HG02798 (cell line): ENCODE data around the gene ACTL7A.
"Not testable (repeated sequence)": the region's sequence is repeated elsewhere in the genome, so short reads cannot be mapped to it uniquely, and the experiment has no call there.

Source experiments
- ATAC-seq: cut with Tn5 transposase; IDR thresholded peaks from one replicate; pipeline ENCODE4 v1.9.1; 2021; ENCODE audit warnings: mild to moderate bottlenecking; ENCODE audit not compliant: unreplicated experiment, poor library complexity

Gene ACTL7A

DNA sequence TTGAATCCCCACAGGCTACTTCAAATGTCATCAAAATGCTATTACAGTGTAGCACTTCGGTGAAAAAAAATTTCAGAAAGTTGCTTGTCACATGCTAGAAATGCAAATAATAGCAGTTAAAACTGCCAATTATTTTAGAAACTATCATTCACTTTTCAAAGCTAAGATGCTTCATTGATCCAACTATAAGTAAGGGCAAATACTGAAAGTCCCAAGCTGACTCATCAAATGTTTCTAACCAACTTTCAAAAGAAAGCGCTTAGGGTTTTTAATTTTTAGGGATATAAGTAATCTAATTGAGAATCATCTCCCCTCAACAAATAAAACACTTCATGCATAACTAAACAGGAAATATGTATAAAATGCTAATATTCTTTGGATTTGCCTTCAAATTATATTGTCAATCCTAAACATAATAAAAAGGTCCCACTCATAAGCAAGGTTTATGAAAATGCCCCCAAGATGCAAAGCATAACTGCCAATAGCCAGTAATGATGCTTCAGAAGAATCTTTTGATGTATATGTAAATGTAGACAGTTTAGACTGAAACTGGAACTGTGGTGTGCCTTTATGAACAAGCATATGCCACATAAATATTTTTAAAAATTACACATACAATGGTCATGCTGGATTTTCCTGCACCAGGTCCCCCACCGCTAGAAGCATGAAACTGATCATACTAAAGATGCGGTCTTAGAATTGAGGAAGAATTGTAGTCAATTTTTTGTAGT, 12.2 kb downstream of the ACTL7A start:
- no peak for ATAC-seq

DNA sequence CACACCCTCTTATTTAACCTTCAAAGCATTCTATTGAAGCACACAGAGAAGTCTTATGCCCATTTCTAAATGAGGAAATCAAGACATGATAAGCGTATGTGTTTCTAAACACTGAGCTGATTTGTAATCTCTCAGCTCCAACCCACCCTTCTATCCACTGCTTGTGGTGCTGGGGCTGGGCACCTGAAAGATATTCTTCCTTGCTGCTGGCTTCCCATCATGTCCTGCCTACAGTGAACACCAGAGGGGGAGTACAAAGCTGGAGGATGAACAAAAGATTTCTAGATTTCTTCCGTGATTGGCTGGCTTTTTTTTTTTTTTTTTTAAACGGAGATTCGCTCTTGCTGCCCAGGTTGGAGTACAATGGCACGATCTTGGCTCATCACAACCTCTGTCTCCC, 14.4 kb downstream of the ACTL7A start:
- no peak for ATAC-seq

DNA sequence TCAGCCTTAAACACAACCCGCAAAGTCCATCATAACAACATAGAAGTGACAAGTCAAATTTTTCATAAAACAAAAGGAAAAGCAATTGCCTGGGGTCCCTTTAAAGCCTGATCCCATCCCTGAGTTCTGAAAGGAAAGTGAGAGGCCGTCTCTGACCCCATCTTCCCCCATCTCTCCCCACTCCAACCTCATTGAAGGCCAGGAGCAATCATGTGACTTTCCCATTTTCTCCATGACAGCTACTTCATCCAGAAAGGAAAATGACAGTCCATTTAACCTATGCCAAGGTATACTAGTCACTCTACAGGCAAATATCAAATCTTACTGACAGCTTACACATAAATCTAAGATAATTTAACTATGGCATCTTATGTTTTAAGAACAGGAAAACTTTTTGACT, 15.5 kb downstream of the ACTL7A start:
- ATAC-seq = no peak

DNA sequence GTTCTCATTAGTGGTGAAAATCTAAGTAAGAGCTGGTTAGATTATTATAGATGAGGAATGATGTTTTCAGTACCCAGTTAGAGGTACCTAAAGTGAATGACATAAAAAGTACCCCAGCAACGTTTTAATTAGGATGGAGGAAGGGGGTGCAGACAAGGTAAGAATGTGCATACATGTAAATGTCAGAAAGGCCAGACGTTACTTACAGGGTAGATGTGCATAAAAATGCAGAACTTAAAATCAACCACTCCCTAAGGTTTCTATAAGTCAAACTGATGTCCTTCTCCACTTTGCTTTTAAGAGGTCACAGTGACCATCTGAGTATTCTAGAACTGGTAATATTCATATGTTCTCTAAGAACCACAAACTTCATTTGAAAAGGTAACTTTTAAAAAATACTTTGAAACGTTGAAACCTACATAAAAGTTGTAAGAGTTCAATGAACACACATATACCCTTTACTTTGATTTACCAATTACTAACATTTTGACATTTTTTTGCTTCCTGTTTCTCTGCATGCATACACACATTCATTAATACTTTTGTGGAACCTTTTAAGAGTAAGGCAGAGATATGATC, 18.8 kb downstream of the ACTL7A start:
- no peak for ATAC-seq

DNA sequence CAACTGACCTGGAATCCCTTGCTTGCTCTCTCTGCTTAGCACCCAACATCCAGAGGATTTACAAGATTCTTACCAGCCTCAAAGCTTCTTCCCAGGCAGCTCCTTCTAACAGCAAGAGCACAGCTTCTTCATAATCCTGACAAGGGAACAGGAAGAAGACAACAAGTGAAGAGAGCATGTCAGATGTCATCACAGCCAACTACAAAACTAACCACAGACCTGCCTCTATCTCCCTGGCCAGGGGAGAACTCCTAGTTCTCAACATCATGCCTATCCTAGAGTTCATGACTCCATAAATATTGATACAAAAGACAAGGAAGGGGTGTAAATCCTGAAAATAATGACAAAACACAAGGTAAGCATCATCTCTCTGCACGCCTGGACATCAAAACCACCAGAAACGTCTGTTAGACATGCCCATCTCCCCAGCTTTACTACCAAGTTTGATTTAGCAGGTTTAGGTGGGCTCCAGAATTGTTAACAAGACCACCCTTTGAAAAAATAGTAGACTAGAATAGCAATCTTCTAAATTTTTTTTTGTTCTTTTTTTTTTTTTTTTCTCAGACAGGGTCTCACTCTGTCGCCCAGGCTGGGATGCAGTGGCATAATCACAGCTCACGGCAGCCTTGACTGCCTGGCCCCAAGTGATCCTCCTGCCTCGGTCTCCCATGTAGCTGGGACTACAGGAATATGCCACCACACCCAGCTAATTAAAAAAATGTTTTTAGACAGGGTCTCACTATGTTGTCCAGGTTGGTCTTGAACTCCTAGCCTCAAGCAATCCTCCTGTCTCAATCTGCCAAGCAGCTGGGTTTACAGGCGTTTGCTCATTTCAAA, 20.2 kb downstream of the ACTL7A start:
- no peak for ATAC-seq

DNA sequence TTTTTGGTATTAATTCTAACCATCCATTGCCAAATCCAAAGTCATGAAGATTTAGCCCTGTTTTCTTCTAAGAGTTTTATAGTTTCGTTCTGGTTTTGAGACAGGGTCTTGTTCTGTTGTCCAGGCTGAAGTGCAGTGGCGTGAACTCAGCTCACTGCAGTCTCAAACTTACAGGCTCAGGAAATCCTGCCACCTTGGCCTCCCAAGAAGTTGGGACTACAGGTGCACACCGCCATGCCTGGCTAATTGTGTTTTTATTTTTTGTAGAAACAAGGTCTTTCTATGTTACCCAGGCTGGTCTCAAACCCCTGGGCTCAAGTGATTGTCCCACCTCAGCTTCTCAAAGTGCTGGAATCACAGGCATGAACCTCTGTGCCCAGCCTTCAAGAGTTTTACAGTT, 21.0 kb downstream of the ACTL7A start:
- ATAC-seq = no peak

DNA sequence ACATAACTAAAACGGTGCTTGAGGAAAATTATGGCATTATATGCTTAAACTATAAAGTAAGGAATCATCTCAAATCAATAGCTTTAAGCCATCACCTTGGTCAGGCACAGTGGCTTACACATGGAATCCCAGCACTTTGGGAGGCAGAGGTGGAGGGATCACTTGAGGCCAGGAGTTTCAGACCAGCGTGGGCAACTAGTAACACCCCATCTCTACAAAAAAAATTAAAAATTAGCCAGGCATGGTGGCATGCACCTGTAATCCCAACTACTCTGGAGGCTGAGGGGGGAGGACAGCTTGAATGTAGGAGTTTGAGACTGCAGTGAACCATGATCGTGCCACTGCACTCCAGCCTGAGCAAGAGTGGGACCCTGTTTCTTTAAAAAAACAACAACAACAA, 22.6 kb downstream of the ACTL7A start:
- ATAC-seq = no peak

DNA sequence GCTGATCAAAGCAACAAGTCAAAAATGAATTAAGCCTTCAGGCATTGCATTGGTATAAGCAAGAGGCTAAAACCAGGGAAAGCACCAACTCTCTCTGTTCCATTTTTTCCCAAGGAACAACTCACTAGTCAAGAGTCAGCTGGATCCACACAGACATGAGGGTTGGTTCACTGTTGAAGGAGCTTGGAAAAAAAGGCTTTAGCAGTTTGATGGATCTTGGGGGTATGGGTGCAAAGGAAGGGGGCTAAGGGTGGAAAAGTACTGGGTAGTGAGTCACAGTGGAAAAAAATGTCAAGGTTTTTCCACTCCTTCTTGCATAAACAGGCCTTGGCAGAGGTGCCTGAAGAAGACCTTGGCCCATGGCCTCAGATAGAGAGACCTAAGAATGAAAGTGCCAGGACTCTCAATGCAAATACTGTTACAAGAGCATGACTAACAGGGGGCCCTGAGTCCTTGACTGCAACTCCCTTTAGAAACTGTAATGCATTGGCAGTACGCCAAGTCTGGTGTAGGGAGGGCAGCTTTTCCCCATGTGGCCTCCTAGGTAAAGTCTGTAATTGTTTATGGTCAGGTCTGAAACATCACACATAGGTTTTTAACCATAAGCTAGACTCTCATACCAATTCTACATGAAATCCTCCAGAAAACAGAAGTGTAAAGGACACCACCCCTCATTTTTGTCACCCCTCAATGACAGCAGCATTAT, 23.7 kb downstream of the ACTL7A start:
- ATAC-seq = peak; percentile 99

DNA sequence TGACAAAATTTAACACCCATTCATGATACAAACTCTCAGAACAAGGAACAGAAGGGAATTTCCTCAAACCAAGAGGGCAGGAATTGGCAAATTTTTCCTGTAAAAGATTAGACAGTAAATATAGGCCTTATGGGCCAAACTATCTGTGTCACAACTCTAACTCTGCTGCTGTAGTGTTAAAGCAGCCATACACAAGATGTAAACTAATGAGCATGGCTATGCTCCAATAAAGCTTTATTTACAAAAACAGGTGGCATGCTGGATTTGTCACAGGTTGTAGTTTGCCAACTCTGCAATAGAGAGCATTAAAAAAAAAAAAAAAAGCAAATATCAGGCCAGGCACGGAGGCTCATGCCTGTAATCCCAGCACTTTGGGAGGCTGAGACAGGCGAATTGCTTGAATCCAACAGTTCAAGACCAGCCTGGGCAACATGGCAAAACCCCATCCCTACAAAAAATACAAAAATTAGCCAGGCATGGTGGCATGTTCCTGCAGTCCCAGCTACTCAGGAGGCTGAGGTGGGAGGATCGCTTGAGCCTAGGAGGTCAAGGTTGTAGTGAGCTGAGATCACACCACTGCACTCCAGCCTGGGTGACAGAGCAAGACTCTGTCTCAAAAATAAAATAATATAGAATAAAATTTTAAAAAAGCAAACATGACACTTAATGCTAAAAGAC, 24.7 kb downstream of the ACTL7A start:
- not testable (repeated sequence) for ATAC-seq

DNA sequence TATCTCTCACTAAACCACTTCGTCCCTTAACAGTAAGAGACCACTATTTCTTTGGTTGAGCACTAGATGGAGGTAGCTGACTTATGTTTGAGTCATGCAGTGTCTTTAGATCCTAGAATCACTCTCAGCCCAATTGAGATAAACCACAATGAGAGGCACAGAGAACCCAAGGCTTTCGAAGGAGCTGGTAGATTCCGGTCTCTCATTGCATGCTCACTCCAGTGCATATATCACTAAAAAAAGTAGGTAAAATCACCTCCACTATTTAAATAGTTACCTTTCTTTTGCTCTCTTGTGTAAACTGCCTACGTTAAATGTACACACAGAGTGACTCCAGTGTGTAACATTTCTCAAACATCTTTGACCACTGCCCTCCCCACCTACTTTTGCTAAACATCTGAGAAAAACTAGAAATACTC, 27.6 kb downstream of the ACTL7A start:
- ATAC-seq = no peak

DNA sequence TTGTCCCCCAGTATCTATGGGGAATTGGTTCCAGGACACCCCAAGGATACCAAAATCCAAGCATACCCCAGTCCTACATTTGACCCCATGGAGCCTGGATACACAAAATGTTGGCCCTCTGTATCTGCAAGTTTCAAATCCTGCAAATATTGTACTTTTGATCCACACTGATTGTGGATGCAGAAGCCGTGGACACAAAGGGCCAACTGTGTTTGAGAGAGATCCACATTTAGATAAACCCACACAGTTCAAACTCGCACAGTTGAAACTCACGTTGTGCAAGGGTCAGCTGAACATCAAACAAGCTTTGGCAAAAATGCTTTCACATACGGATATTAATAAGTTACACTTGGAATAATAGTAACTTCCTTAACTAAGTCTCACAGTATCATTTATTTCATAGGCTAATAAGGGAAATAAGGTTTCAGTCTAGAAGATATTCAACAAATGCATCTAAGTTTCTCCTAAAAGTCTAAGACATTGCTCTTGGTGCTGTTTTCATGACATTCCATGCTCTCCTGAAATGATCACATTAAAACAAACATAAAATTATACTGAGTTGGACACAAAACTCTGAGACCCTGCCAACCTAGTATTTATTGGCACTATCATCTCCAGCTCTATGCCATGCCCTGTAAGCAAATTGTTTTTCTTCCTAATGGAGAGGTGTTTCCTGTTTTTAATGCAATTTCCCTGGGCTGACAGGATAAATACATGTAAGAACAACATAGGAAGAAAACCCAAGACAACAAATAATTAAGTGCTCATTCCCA, 32.3 kb downstream of the ACTL7A start:
- ATAC-seq = no peak

DNA sequence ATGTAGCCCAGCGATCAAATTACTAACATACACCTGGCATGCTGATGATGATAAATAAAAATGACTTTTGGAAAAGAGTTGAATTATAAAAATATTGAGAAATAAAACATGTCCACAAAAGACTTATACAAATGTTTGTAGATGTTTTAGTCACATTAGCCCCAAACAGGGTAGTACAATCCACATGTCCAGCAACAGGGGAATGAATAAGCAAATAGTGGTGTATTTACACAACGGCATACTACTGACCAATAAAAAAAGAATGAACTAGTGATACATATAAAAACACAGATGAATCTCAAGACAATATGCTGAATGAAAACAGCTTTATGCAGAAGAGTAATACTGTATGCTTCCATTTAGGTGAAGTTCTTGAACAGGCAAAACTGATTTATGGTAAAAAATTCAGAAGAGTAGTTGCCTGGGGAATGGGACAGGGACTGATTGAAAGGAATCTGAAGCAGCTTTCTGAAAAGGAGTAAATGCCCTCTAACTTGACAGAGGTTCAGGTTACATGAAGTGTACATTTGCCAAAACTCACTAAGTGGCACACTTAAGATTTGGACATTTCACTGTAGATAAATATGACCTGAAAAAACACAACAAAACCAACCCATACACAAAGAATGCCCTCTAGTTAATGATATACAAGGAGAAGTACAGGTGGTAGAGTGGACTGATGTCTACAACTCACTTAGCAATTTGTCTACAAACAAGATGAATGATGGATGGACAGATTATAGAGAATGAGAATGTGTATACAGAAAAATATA, 35.4 kb downstream of the ACTL7A start:
- ATAC-seq = no peak

DNA sequence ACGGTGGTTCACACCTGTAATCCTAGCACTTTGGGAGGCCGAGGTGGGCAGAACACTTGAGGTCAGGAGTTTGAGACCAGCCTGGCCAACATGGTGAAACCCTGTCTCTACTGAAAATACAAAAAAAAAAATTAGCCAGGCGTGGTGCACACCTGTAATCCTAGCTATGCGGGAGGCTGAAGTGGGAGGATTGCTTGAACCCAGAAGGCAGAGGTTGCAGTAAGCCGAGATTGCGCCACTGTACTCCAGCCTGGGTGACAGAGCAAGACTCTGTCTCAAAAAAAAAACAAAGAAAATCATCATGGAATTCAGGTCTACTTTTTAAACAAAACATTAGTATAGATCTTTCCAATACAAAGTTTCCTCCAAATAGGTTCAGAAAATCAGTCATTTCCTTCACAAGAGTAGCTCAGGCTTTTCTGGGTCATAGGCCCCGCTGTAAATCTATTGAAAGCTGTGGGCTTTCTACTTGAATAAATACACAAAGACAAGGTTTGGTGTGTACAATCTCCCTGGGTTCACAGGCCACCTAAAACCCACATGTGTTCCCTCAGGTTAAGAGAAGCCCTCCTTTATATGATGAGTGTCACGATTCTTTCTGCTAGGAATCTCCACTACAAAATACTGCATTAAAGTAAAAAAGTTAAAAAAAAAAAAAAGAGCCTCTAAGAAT, 37.1 kb downstream of the ACTL7A start:
- not testable (repeated sequence) for ATAC-seq

DNA sequence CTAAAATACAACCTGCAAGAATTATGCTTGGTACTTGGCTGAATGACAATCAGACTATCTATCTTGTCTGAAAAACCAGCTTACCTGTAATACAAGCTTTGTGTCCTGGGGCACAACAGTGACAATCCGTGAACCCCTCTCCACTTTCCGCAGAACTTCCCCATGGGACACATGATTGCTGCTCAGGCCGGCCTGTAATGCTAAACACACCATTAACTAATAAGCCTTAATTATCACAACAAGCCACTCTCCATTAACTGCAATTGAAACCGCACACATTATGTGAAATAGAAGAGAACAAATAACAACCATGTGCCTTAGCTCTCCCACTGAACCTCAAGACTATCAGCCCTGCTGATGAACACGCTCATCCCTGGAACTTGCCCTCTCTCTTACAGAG, 38.1 kb downstream of the ACTL7A start:
- ATAC-seq = no peak

DNA sequence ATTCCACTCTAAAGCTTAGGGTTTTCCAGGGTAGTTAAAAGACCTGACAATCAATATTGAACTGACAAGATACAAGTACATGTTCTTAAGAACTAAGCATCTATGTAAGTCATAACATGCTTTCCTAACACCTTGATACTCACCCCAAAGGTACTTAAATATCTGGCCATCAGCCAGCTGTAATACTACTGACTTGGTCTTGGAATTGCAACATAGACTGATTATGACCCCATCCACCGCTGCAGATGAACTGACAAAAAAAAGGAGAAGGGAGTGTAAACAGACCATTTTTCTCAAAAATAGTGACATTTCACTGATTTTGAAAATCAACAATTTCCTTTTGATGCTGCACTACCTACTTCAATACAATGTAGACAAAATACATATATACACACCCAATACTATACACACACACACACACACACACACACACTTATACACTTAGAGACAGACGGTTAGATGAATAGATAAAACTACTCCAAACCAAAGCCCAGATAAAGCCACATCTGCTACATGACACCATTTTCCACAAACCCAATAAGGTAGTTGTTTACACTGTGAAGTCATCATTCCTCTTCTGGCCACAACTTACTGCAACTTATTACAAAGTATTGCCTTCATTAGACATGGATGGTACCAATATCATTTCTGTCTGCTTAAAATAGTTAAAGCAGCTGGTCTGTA, 41.5 kb downstream of the ACTL7A start:
- no peak for ATAC-seq

DNA sequence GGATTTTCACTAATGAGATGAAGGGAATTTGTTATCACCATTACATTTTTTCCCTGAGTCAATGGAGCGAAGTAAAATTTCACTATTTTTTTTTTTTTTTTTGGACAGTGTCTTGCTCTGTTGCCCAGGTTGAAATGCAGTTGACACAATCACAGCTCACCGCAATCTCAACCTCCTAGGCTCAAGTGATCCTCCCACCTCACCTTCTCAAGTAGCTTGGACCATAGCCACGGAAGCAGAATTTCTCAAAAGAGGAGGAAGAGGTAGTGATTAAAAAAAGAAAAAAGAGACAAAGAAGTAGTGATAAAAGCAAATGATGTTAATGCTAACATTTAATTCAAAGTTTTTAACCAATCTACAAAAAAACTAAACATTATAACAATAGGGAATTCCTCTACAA, 42.1 kb downstream of the ACTL7A start:
- no peak for ATAC-seq

DNA sequence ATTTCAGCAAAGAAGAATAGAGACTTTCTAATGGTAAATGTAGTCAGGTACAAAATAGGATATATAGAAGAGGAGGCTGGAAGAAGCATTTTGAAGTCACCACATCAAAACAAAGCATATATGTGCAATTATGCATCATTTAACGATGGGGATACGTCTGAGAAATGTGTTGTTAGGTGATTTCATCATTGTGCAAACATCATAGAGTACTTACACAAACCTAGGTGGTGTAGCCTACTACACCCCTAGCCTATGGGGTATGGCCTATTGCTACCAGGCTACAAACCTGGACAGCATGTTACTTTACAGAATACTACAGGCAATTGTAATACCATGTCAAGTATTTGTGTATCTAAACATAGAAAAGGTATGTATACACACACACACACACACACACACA, 43.4 kb downstream of the ACTL7A start:
- ATAC-seq = no peak

DNA sequence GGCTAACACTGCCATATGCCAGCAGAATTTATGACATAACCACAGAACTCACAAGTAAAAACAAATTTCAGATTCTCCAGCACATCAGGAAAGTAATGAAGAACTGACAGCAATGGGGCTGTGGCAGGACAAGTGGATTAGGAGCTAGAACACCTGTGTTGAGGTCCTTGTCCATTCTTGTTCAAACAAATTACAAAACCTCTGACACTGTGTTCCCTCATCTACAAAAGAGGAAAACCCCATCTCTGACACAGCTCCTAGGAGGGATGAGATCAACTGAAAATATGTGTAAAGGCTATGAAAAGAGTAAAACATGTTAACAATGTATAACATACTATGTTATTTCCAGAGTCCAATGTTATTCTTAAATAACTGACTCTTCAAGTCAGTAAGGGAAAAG, 48.3 kb downstream of the ACTL7A start:
- no peak for ATAC-seq
